Bronchus fibroblast of lung (primary cell): Measurements from ENCODE around the gene NANOS2. TPM values are rescaled to one million over a fixed set of nuclear protein-coding genes. Genes with fewer than 3 reads are reported as not detected.

ENCODE experiments used
- total RNA-seq: library from RNA; depleted of rRNA; stranded (reverse); fragments of >200 nt; gene quantifications from 2 replicates; pipeline ENCODE4 v1.2.3, GENCODE V29; 2015

NANOS2 gene
- not detected in 2 replicates for total RNA-seq

GRCh38 chr19:45913874-45914830 is at the start of gene NANOS2:
TSS of gene NANOS2 (minus strand) at chr19:45914778. CDS start at chr19:45914693, 85 bp downstream.

DNA sequence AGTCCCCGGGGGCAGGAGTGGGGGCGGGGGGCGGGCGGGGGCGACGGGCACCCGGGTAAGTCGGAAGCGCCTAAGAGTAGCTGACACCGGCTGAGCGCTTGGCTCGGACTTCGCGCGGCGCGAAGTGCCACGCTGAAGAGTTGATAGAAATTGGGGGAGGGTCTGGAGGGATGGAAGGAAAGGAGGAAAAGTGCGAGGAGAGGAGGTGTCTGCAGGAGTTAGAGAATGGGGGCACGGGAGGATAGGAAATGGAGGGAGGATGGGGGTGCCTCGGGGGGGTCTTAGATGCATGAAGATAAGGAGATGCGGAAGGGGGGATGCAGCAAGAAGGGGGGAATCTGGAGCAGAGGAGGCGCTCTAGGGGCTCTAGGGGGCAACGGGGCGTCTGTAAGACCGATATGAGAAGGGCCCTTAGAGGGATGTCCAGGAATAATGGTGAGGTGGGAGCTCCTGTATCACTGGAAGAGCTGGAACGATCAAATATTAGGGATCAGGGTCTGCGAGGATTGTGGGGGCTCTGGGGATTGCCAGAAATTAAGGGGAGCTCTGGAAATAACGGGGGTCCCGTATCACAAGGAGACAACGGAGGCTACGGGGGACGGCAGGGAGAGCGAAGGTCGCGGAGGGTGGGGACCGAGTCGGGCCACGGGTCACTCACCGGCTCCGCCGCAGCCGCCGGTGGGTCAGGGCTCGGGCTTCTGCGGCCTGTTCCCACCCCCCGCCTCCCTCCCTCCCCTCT is 12.5 kb downstream of the NANOS2 start, which contains the start of gene MYPOP:
Gene MYPOP, minus strand, starts transcription at position 702 of the 739 bp plus-strand sequence. CDS start 840 bp downstream, outside the sequence.

DNA sequence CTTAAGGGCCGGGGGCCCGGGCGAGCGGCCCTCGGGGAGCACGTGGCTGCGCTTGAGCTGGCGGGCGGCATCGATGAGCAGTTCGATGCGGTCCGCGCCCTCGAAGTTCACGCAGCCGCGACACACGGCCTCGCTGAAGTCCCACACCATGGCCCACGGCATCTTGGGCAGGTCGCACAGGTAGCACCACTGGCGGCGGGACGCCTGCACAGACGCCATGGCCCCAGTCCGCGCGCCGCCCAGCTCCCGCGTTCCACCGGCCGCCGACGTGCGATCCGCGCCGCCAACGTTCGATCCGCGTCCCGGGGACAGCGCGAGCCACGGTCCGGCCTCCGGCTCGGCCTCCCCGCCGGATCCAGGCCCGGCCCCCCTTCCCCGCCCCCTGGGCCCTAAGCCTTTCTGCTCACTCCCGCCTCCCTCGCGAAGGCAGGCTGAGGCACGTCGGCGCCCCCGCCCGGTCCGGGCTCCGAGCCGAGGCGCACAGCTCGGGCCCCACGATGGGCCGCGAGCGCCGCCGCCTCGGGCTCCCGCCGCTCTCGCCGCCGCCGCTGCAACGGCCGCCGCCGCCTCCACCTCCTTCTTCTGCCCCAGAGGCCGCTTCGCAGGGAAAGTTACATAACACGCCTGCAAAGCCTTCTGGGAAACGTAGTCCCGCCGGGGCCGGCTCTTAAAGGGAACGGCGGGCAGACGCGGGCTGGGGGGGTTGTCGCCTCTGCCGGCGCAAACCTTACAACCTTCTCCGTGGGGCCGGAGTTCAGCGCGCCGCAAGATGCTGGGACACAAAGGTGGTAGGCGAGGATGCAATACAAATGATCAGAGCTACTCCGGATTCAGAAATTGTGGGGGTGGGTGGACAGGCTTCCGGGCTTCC is 28.8 kb downstream of the NANOS2 start, which contains the start of gene IRF2BP1:
Gene IRF2BP1, minus strand, starts transcription at position 586 of the 871 bp plus-strand sequence. Its CDS starts 367 bp downstream, at position 219.

GRCh38 chr19:45863840-45864628 is 50.5 kb downstream of the NANOS2 start, which contains the start of gene FOXA3:
TSS of gene FOXA3 (plus strand) at chr19:45864326. CDS start at chr19:45864457, 131 bp downstream.

Other genes with a start within 250 kb of the NANOS2 start
- 0.50 TPM in 1 of 2 replicates, not detected in the other for gene GIPR, start 246.6 kb downstream of the NANOS2 start, total RNA-seq
- 355 and 375 TPM in 2 replicates for gene SNRPD2, start 222.8 kb downstream of the NANOS2 start, total RNA-seq
- gene QPCTL, start 222.1 kb downstream of the NANOS2 start, total RNA-seq, result 27.4 and 27.6 TPM in 2 replicates
- 8.0 and 8.1 TPM in 2 replicates for gene FBXO46, start 183.9 kb downstream of the NANOS2 start, total RNA-seq
- not detected in 2 replicates for gene MEIOSIN, start 181.3 kb downstream of the NANOS2 start, total RNA-seq
- 12.6 and 15.3 TPM in 2 replicates for gene SIX5, start 145.5 kb downstream of the NANOS2 start, total RNA-seq
- gene DMPK, start 132.3 kb downstream of the NANOS2 start, total RNA-seq, result 16.0 and 17.1 TPM in 2 replicates
- 24.2 and 28.2 TPM in 2 replicates for gene DMWD, start 121.9 kb downstream of the NANOS2 start, total RNA-seq
- not detected in 2 replicates for gene RSPH6A, start 99.5 kb downstream of the NANOS2 start, total RNA-seq
- 29.6 and 31.4 TPM in 2 replicates for gene SYMPK, start 51.6 kb downstream of the NANOS2 start, total RNA-seq
- gene FOXA3, start 50.5 kb downstream of the NANOS2 start, total RNA-seq, result under 0.01 TPM in 1 of 2 replicates, not detected in the other
- gene IRF2BP1, start 28.6 kb downstream of the NANOS2 start, total RNA-seq, result 23.4 and 24.4 TPM in 2 replicates
- gene MYPOP, start 12.2 kb downstream of the NANOS2 start, total RNA-seq, result 2.7 and 2.9 TPM in 2 replicates
- under 0.01 TPM in 1 of 2 replicates, not detected in the other for gene NOVA2, start 59.1 kb upstream of the NANOS2 start, total RNA-seq
- gene CCDC61, start 80.7 kb upstream of the NANOS2 start, total RNA-seq, result 12.9 and 14.3 TPM in 2 replicates
- not detected in 2 replicates for gene PGLYRP1, start 108.3 kb upstream of the NANOS2 start, total RNA-seq
- not detected in 2 replicates for gene IGFL4, start 126.2 kb upstream of the NANOS2 start, total RNA-seq
- gene IGFL3, start 209.9 kb upstream of the NANOS2 start, total RNA-seq, result not detected in 2 replicates
- gene IGFL2, start 233.5 kb upstream of the NANOS2 start, total RNA-seq, result not detected in 2 replicates